ENCODE data around the gene FAM184B. TPM values are rescaled to one million over a fixed set of nuclear protein-coding genes. Genes with fewer than 3 reads are reported as not detected.

FAM184B gene
- total RNA-seq, 1 experiment from 2014 or later, result 0.07 TPM

DNA sequence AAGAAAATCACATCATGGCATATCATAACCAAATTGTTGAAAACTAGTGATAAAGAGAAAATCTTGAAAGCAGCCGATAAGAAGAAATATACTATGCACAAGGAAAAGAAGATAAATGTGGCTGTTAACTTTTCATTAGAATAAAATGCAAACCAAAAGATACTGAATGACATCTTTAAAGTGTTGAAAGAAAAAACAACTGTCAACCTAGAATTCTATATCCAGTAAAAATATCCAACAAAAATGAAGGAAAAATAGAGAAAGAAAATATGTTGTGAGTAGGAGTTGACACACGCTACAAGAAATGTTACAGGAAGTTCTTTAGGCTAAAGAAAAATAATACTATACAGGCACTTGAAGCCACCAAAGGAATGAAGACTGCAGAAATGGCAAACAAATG lies 82.0 kb downstream of the FAM184B start:
- no peaks in the 10 kb centered on the region for H3K79me2 ChIP-seq (ENCODE audit: insufficient read depth, low read length)
- H4K20me1 ChIP-seq (ENCODE audit: insufficient read depth), result no peaks in the 10 kb centered on the region
- ATAC-seq, result no peak
- ChIA-PET CTCF (no interaction called here), RAD21 (ENCODE audit: low non-redundant PET in 1 of 2, low total read pairs in 2 of 2, uncharacterized antibody in 2 of 2, unreplicated experiment in 2 of 2) (no interaction called here), POLR2A (no interaction called here)
- no peak overlapping the region for H3K4me3 ChIP-seq (replicated peaks in 1 of 2; ENCODE audit: low read depth in 1 of 2, low read length in 2 of 2)
- intact Hi-C loops (cut with micrococcal nuclease), result no loop called here
- H3K4me2 ChIP-seq (ENCODE audit: low read length), result no peak overlapping the region
- no TSS peak for BruUV-seq (replicated peaks)
- H3K9ac ChIP-seq (ENCODE audit: low read length), result no peak overlapping the region
- H2AFZ ChIP-seq (ENCODE audit: low read depth, low read length, poor library complexity, severe bottlenecking), result no peak overlapping the region
- no peak overlapping the region for H3K27ac ChIP-seq (ENCODE audit: low read depth, low read length)
- H3K9me3 ChIP-seq (ENCODE audit: control insufficient read depth in 1 of 2, insufficient read depth in 1 of 2, low read depth in 1 of 2, low read length in 2 of 2), result no peaks in the 10 kb centered on the region
- DNase-seq (ENCODE audit: low read depth, low spot score), result no peak
- peaks cover under 1% of the 10 kb centered on the region; the same call in 1 of the 2 replicates for H3K27me3 ChIP-seq (ENCODE audit: insufficient read depth, low read length)
- no peak for TF ChIP-seq EZH2 (IDR thresholded peaks at IDR 0.05)
- no peak for TF ChIP-seq EZH2phosphoT487 (IDR thresholded peaks at IDR 0.05; ENCODE audit: borderline replicate concordance)
- no peak for TF ChIP-seq SP1 (IDR thresholded peaks at IDR 0.05; ENCODE audit: low read depth)
- no peak for TF ChIP-seq CBX3 (IDR thresholded peaks at IDR 0.05; ENCODE audit: low read depth)
- no peak for TF ChIP-seq TCF7L2 (IDR thresholded peaks at IDR 0.05; ENCODE audit: borderline replicate concordance, extremely low read depth, insufficient read depth, insufficient read length)
- no peak for TF ChIP-seq CEBPB (IDR thresholded peaks at IDR 0.05; ENCODE audit: low read depth)
- TF ChIP-seq ZNF274 (IDR thresholded peaks at IDR 0.05; ENCODE audit: low read depth, low read length), result no peak
- TF ChIP-seq, protein P1, sequence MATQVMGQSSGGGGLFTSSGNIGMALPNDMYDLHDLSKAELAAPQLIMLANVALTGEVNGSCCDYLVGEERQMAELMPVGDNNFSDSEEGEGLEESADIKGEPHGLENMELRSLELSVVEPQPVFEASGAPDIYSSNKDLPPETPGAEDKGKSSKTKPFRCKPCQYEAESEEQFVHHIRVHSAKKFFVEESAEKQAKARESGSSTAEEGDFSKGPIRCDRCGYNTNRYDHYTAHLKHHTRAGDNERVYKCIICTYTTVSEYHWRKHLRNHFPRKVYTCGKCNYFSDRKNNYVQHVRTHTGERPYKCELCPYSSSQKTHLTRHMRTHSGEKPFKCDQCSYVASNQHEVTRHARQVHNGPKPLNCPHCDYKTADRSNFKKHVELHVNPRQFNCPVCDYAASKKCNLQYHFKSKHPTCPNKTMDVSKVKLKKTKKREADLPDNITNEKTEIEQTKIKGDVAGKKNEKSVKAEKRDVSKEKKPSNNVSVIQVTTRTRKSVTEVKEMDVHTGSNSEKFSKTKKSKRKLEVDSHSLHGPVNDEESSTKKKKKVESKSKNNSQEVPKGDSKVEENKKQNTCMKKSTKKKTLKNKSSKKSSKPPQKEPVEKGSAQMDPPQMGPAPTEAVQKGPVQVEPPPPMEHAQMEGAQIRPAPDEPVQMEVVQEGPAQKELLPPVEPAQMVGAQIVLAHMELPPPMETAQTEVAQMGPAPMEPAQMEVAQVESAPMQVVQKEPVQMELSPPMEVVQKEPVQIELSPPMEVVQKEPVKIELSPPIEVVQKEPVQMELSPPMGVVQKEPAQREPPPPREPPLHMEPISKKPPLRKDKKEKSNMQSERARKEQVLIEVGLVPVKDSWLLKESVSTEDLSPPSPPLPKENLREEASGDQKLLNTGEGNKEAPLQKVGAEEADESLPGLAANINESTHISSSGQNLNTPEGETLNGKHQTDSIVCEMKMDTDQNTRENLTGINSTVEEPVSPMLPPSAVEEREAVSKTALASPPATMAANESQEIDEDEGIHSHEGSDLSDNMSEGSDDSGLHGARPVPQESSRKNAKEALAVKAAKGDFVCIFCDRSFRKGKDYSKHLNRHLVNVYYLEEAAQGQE (IDR thresholded peaks at IDR 0.05; ENCODE audit: low read depth), result no peak
- TF ChIP-seq POLR2A (IDR thresholded peaks at IDR 0.05; ENCODE audit: borderline replicate concordance, extremely low read depth, insufficient read depth, insufficient read length), result no peak
- TF ChIP-seq, protein P2, sequence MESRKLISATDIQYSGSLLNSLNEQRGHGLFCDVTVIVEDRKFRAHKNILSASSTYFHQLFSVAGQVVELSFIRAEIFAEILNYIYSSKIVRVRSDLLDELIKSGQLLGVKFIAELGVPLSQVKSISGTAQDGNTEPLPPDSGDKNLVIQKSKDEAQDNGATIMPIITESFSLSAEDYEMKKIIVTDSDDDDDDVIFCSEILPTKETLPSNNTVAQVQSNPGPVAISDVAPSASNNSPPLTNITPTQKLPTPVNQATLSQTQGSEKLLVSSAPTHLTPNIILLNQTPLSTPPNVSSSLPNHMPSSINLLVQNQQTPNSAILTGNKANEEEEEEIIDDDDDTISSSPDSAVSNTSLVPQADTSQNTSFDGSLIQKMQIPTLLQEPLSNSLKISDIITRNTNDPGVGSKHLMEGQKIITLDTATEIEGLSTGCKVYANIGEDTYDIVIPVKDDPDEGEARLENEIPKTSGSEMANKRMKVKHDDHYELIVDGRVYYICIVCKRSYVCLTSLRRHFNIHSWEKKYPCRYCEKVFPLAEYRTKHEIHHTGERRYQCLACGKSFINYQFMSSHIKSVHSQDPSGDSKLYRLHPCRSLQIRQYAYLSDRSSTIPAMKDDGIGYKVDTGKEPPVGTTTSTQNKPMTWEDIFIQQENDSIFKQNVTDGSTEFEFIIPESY (IDR thresholded peaks at IDR 0.05; ENCODE audit: extremely low read depth, insufficient replicate concordance, low read length), result no peak
- H3K9me2 ChIP-seq (ENCODE audit: insufficient read depth), result no peaks in the 10 kb centered on the region
- H3K4me1 ChIP-seq (ENCODE audit: control insufficient read depth in 1 of 2, insufficient read depth in 2 of 2, low read length in 2 of 2), result no peaks in the 10 kb centered on the region
- no peaks in the 10 kb centered on the region for H3K36me3 ChIP-seq (ENCODE audit: control insufficient read depth in 1 of 2, insufficient read depth in 2 of 2, low read length in 2 of 2)

Data from HCT116 (cell line).